ENCODE results near the gene GMNC. TPM values are rescaled to one million over a fixed set of nuclear protein-coding genes. Genes with fewer than 3 reads are reported as not detected.

GMNC gene
- total RNA-seq, 5 donors from 2014 or later (not counting 1 experiment from before 2014, with no cell fraction given), result not detected

- Histone ChIP-seq H3K9me3 (no peaks in the 10 kb centered on the region), H3K27ac (ENCODE audit: low read length) (no peak overlapping the region), H3K27me3 (replicated peaks in 1 of 2; ENCODE audit: control insufficient read depth in 2 of 2, extremely low read depth in 1 of 2, insufficient read depth in 2 of 2, low read length in 1 of 2) (peaks cover 0 to 2% of the 10 kb centered on the region in 2 experiments), H3K36me3 (ENCODE audit: control insufficient read depth in 2 of 2, extremely low read depth in 1 of 2, insufficient read depth in 1 of 2, low read length in 1 of 2) (no peaks in the 10 kb centered on the region), H3K4me3 (ENCODE audit: control insufficient read depth in 1 of 2, extremely low read depth in 1 of 2, low read length in 1 of 2) (no peak overlapping the region), H3K4me1 (ENCODE audit: control insufficient read depth in 1 of 2, extremely low read depth in 1 of 2, insufficient read depth in 2 of 2, low read length in 2 of 2) (no peaks in the 10 kb centered on the region)
- WGBS (ENCODE audit: insufficient coverage), result no CpG with 5 or more reads among the region's 3 CpGs
- no peak overlapping the region for H3K27ac Mint-ChIP-seq
- H3K36me3 Mint-ChIP-seq, result no peaks in the 10 kb centered on the region
- ATAC-seq (replicated peaks in 1 of 4) (no peak), DNase-seq (no peak)
- CTCF ChIA-PET, result no interaction called here
- no peaks in the 10 kb centered on the region for H3K9me3 Mint-ChIP-seq
- POLR2A ChIA-PET, result interaction anchor here in 1 of 2 donors (0.7 kb wide), 1 partner anchor 26 kb away, joined by 3 read pairs; no protein-coding TSS in a partner anchor
- H3K4me1 Mint-ChIP-seq, result no peaks in the 10 kb centered on the region
- H3K27me3 Mint-ChIP-seq, result peaks cover 0 to 21% of the 10 kb centered on the region in 2 donors
- H3K4me3 Mint-ChIP-seq, result no peak overlapping the region
These were observed 7.6 kb upstream of the GMNC start for GRCh38 chr3:190870127-190870526.

GRCh38 chr3:190867071-190867470, 4.6 kb upstream of the GMNC start:
- Histone ChIP-seq H3K4me3 (ENCODE audit: control insufficient read depth in 1 of 2, extremely low read depth in 1 of 2, low read length in 1 of 2) (no peak overlapping the region), H3K27me3 (replicated peaks in 1 of 2; ENCODE audit: control insufficient read depth in 2 of 2, extremely low read depth in 1 of 2, insufficient read depth in 2 of 2, low read length in 1 of 2) (peaks cover 7 to 19% of the 10 kb centered on the region in 2 experiments), H3K36me3 (ENCODE audit: control insufficient read depth in 2 of 2, extremely low read depth in 1 of 2, insufficient read depth in 1 of 2, low read length in 1 of 2) (no peaks in the 10 kb centered on the region), H3K4me1 (ENCODE audit: control insufficient read depth in 1 of 2, extremely low read depth in 1 of 2, insufficient read depth in 2 of 2, low read length in 2 of 2) (peaks cover 0 to 2% of the 10 kb centered on the region in 2 experiments), H3K27ac (ENCODE audit: low read length) (no peak overlapping the region), H3K9me3 (no peaks in the 10 kb centered on the region)
- Mint-ChIP-seq H3K4me1 (peaks cover 10 to 11% (median 10%) of the 10 kb centered on the region in 3 donors), H3K36me3 (no peaks in the 10 kb centered on the region), H3K4me3 (no peak overlapping the region), H3K27me3 (peaks cover 19 to 32% of the 10 kb centered on the region in 2 donors), H3K9me3 (no peaks in the 10 kb centered on the region), H3K27ac (no peak overlapping the region)
- ATAC-seq (replicated peaks in 1 of 4), result no peak
- no CpG with 5 or more reads among the region's 2 CpGs for WGBS (ENCODE audit: insufficient coverage)
- DNase-seq, result no peak
- POLR2A ChIA-PET, result no interaction called here
- CTCF ChIA-PET, result no interaction called here

- H3K27ac ChIP-seq (ENCODE audit: low read length), result no peak overlapping the region
- Mint-ChIP-seq H3K9me3 (no peaks in the 10 kb centered on the region), H3K27me3 (peaks cover 27 to 43% of the 10 kb centered on the region in 2 donors), H3K27ac (no peak overlapping the region), H3K36me3 (no peaks in the 10 kb centered on the region), H3K4me1 (peaks cover 11 to 18% (median 11%) of the 10 kb centered on the region in 3 donors), H3K4me3 (no peak overlapping the region)
- ChIA-PET CTCF (no interaction called here), POLR2A (no interaction called here)
- no peak overlapping the region for H3K4me3 ChIP-seq (ENCODE audit: control insufficient read depth in 1 of 2, extremely low read depth in 1 of 2, low read length in 1 of 2)
- peaks cover 0 to 2% of the 10 kb centered on the region in 2 experiments for H3K4me1 ChIP-seq (ENCODE audit: control insufficient read depth in 1 of 2, extremely low read depth in 1 of 2, insufficient read depth in 2 of 2, low read length in 2 of 2)
- peaks cover 7 to 19% of the 10 kb centered on the region in 2 experiments for H3K27me3 ChIP-seq (replicated peaks in 1 of 2; ENCODE audit: control insufficient read depth in 2 of 2, extremely low read depth in 1 of 2, insufficient read depth in 2 of 2, low read length in 1 of 2)
- H3K36me3 ChIP-seq (ENCODE audit: control insufficient read depth in 2 of 2, extremely low read depth in 1 of 2, insufficient read depth in 1 of 2, low read length in 1 of 2), result no peaks in the 10 kb centered on the region
- DNase-seq (no peak), ATAC-seq (replicated peaks in 1 of 4) (no peak)
- no peaks in the 10 kb centered on the region for H3K9me3 ChIP-seq
- no CpG with 5 or more reads among the region's 7 CpGs for WGBS (ENCODE audit: insufficient coverage)
These were observed 3.3 kb upstream of the GMNC start for GRCh38 chr3:190865828-190866227.

- no peaks in the 10 kb centered on the region for H3K36me3 ChIP-seq (ENCODE audit: control insufficient read depth in 2 of 2, extremely low read depth in 1 of 2, insufficient read depth in 1 of 2, low read length in 1 of 2)
- no CpG with 5 or more reads among the region's 2 CpGs for WGBS (ENCODE audit: insufficient coverage)
- Mint-ChIP-seq H3K4me3 (no peak overlapping the region), H3K9me3 (no peaks in the 10 kb centered on the region), H3K4me1 (peaks cover 11 to 18% (median 11%) of the 10 kb centered on the region in 3 donors), H3K27me3 (peaks cover 31 to 47% of the 10 kb centered on the region in 2 donors), H3K27ac (no peak overlapping the region), H3K36me3 (no peaks in the 10 kb centered on the region)
- H3K27ac ChIP-seq (ENCODE audit: low read length), result no peak overlapping the region
- POLR2A ChIA-PET, result no interaction called here
- H3K27me3 ChIP-seq (replicated peaks in 1 of 2; ENCODE audit: control insufficient read depth in 2 of 2, extremely low read depth in 1 of 2, insufficient read depth in 2 of 2, low read length in 1 of 2), result peaks cover 7 to 23% of the 10 kb centered on the region in 2 experiments
- DNase-seq (no peak), ATAC-seq (replicated peaks in 1 of 4) (no peak)
- no peaks in the 10 kb centered on the region for H3K9me3 ChIP-seq
- no peak overlapping the region for H3K4me3 ChIP-seq (ENCODE audit: control insufficient read depth in 1 of 2, extremely low read depth in 1 of 2, low read length in 1 of 2)
- H3K4me1 ChIP-seq (ENCODE audit: control insufficient read depth in 1 of 2, extremely low read depth in 1 of 2, insufficient read depth in 2 of 2, low read length in 2 of 2), result peaks cover 0 to 2% of the 10 kb centered on the region in 2 experiments
- CTCF ChIA-PET, result interaction anchor here in 1 of 2 donors (0.6 kb wide), 1 partner anchor 168 kb away, joined by 4 read pairs; no protein-coding TSS in a partner anchor
These were observed 2.9 kb upstream of the GMNC start for GRCh38 chr3:190865419-190865818.

GRCh38 chr3:190864002-190864401, 1.5 kb upstream of the GMNC start:
- ChIA-PET CTCF (no interaction called here), POLR2A (no interaction called here)
- H3K4me1 Mint-ChIP-seq, result peaks cover 11 to 18% (median 11%) of the 10 kb centered on the region in 3 donors
- H3K27ac ChIP-seq (ENCODE audit: low read length), result no peak overlapping the region
- H3K27me3 ChIP-seq (replicated peaks in 1 of 2; ENCODE audit: control insufficient read depth in 2 of 2, extremely low read depth in 1 of 2, insufficient read depth in 2 of 2, low read length in 1 of 2), result peaks cover 7 to 26% of the 10 kb centered on the region in 2 experiments
- H3K27ac Mint-ChIP-seq, result no peak overlapping the region
- DNase-seq (no peak), ATAC-seq (replicated peaks in 1 of 4) (no peak)
- peaks cover 0 to 2% of the 10 kb centered on the region in 2 experiments for H3K4me1 ChIP-seq (ENCODE audit: control insufficient read depth in 1 of 2, extremely low read depth in 1 of 2, insufficient read depth in 2 of 2, low read length in 2 of 2)
- H3K36me3 Mint-ChIP-seq, result no peaks in the 10 kb centered on the region
- peak overlapping the region in 1 of 3 donors; percentile 63 for H3K4me3 Mint-ChIP-seq
- H3K36me3 ChIP-seq (ENCODE audit: control insufficient read depth in 2 of 2, extremely low read depth in 1 of 2, insufficient read depth in 1 of 2, low read length in 1 of 2), result no peaks in the 10 kb centered on the region
- H3K27me3 Mint-ChIP-seq, result peaks cover 34 to 47% of the 10 kb centered on the region in 2 donors
- no peaks in the 10 kb centered on the region for H3K9me3 Mint-ChIP-seq
- H3K9me3 ChIP-seq, result no peaks in the 10 kb centered on the region
- no peak overlapping the region for H3K4me3 ChIP-seq (ENCODE audit: control insufficient read depth in 1 of 2, extremely low read depth in 1 of 2, low read length in 1 of 2)

GRCh38 chr3:190863119-190863465, 598 bp upstream of the GMNC start:
- Mint-ChIP-seq H3K9me3 (no peaks in the 10 kb centered on the region), H3K4me3 (peak overlapping the region; percentile 31 to 63 (median 42)), H3K27me3 (peaks cover 34 to 48% of the 10 kb centered on the region in 2 donors), H3K36me3 (no peaks in the 10 kb centered on the region), H3K4me1 (peaks cover 11 to 18% (median 11%) of the 10 kb centered on the region in 3 donors), H3K27ac (no peak overlapping the region)
- Histone ChIP-seq H3K27ac (ENCODE audit: low read length) (no peak overlapping the region), H3K27me3 (replicated peaks in 1 of 2; ENCODE audit: control insufficient read depth in 2 of 2, extremely low read depth in 1 of 2, insufficient read depth in 2 of 2, low read length in 1 of 2) (peaks cover 7 to 26% of the 10 kb centered on the region in 2 experiments), H3K4me3 (ENCODE audit: control insufficient read depth in 1 of 2, extremely low read depth in 1 of 2, low read length in 1 of 2) (peak overlapping the region in 1 of 2 donors; percentile 42), H3K4me1 (ENCODE audit: control insufficient read depth in 1 of 2, extremely low read depth in 1 of 2, insufficient read depth in 2 of 2, low read length in 2 of 2) (peaks cover 0 to 2% of the 10 kb centered on the region in 2 experiments), H3K36me3 (ENCODE audit: control insufficient read depth in 2 of 2, extremely low read depth in 1 of 2, insufficient read depth in 1 of 2, low read length in 1 of 2) (no peaks in the 10 kb centered on the region), H3K9me3 (no peaks in the 10 kb centered on the region)
- DNase-seq (no peak), ATAC-seq (replicated peaks in 1 of 4) (no peak)
- CTCF ChIA-PET, result no interaction called here
- POLR2A ChIA-PET, result no interaction called here
- WGBS (ENCODE audit: insufficient coverage), result 0% methylated on average over 2 of the region's 6 CpGs

- DNase-seq (no peak), ATAC-seq (replicated peaks in 1 of 4) (no peak)
- Mint-ChIP-seq H3K27ac (no peak overlapping the region), H3K9me3 (no peaks in the 10 kb centered on the region), H3K36me3 (no peaks in the 10 kb centered on the region), H3K4me1 (peaks cover 11 to 18% (median 11%) of the 10 kb centered on the region in 3 donors), H3K27me3 (peaks cover 34 to 38% of the 10 kb centered on the region in 2 donors), H3K4me3 (no peak overlapping the region)
- CTCF ChIA-PET, result no interaction called here
- Histone ChIP-seq H3K9me3 (no peaks in the 10 kb centered on the region), H3K27me3 (replicated peaks in 1 of 2; ENCODE audit: control insufficient read depth in 2 of 2, extremely low read depth in 1 of 2, insufficient read depth in 2 of 2, low read length in 1 of 2) (peaks cover 7 to 24% of the 10 kb centered on the region in 2 experiments), H3K27ac (ENCODE audit: low read length) (no peak overlapping the region), H3K4me1 (ENCODE audit: control insufficient read depth in 1 of 2, extremely low read depth in 1 of 2, insufficient read depth in 2 of 2, low read length in 2 of 2) (peaks cover 0 to 2% of the 10 kb centered on the region in 2 experiments), H3K36me3 (ENCODE audit: control insufficient read depth in 2 of 2, extremely low read depth in 1 of 2, insufficient read depth in 1 of 2, low read length in 1 of 2) (no peaks in the 10 kb centered on the region), H3K4me3 (ENCODE audit: control insufficient read depth in 1 of 2, extremely low read depth in 1 of 2, low read length in 1 of 2) (no peak overlapping the region)
- 88% methylated on average over 6 of the region's 7 CpGs for WGBS (ENCODE audit: insufficient coverage)
- POLR2A ChIA-PET, result no interaction called here
These were observed 2.0 kb downstream of the GMNC start for GRCh38 chr3:190860521-190860920.

All from T-cell (primary cell).